HEK293 (cell line): ENCODE results near the gene SMARCB1.

Source experiments
- PRDM1 ChIP-seq: fragments of 450-650 bp; formaldehyde crosslinking; IDR thresholded peaks from 2 replicates; pipeline ENCODE4; 2016; ENCODE audit warnings: missing biosample characterization, missing genetic modification characterization
- ZBTB26 ChIP-seq: fragments of 450-650 bp; formaldehyde crosslinking; optimal IDR thresholded peaks from 2 replicates; pipeline ENCODE3; 2016; ENCODE audit warnings: missing biosample characterization, mild to moderate bottlenecking, missing genetic modification characterization
- ZNF146 ChIP-seq: fragments of 450-650 bp; formaldehyde crosslinking; IDR thresholded peaks from 2 replicates; pipeline ENCODE4 v1.5.1; 2016; ENCODE audit warnings: missing biosample characterization, missing genetic modification characterization
- ZNF510 ChIP-seq: fragments of 450-650 bp; formaldehyde crosslinking; IDR thresholded peaks from 2 replicates; pipeline ENCODE4 v1.5.1; 2018; ENCODE audit warnings: mild to moderate bottlenecking, missing genetic modification characterization, missing biosample characterization; ENCODE audit not compliant: insufficient replicate concordance
- ZNF610 ChIP-seq: fragments of 450-650 bp; formaldehyde crosslinking; IDR thresholded peaks from 2 replicates; pipeline ENCODE4 v1.5.1; 2016; ENCODE audit warnings: missing biosample characterization, missing genetic modification characterization, borderline replicate concordance

DNA sequence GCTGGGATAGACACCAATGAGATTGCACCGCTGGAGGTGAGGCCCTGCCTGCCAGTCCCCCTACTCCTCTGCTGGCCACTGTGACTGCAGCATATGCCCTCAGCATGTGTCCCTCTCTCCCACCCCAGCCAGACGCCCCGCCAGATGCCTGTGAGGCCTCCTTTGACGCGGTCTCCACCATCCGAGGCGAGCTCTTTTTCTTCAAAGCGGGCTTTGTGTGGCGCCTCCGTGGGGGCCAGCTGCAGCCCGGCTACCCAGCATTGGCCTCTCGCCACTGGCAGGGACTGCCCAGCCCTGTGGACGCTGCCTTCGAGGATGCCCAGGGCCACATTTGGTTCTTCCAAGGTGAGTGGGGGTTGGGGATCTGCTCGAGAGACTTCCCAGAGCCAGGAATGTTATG is 5.7 kb upstream of the SMARCB1 start:
- TF ChIP-seq ZNF146 (tag by site-specific recombination) (no peak), ZNF510 (tag by site-specific recombination) (no peak), PRDM1 (tag by site-specific recombination) (no peak), ZBTB26 (tag by site-specific recombination) (no peak), ZNF610 (tag by site-specific recombination) (no peak)
